Choroid plexus epithelial cell (primary cell): Measurements from ENCODE around the gene ARGLU1.
A peak's percentile ranks its signal among the peaks of the same experiment; 100 is the strongest.

Experiments used
- DNase-seq: peaks from one replicate; pipeline ENCODE4 v3.0.0-alpha.2; 2010; ENCODE audit warnings: low read depth
- H3K4me3 ChIP-seq: 2 replicates; pipeline ENCODE4 v1.5.1; 2011; ENCODE audit warnings: low read depth, mild to moderate bottlenecking, control low read depth, low read length, moderate library complexity
- CTCF ChIP-seq: conservative IDR thresholded peaks from 2 replicates; pipeline ENCODE4 v1.5.1; 2011; ENCODE audit warnings: low read depth, mild to moderate bottlenecking, control low read depth, inconsistent platforms, low read length, moderate library complexity

The ARGLU1 gene

DNA sequence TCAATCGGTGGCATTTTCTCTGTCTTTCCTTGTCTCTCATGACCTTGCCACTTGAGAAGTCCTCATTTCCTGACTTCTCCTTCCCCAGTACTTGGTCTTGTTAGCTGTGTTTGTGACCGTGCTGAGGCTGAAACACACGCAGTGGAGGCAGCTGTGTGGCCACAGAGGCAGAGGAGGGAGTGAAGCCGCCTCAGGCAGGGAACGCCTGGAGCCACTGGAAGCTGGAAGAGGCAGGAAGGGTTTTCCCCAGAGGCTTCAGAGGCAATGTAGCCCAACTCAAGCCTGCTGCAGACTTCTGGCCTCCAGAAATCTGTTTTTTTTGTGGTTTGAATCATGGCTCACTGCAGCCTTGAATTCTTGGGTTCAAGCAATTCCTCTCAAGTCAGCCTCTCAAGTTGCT is 29.2 kb upstream of the ARGLU1 start:
- no peak for TF ChIP-seq CTCF
- DNase-seq: no peak
- H3K4me3 ChIP-seq: no peak overlapping the region

GRCh38 chr13:106596275-106596937 is 28.5 kb upstream of the ARGLU1 start:
- H3K4me3 ChIP-seq: no peak overlapping the region
- TF ChIP-seq CTCF: peak; percentile 10
- no peak for DNase-seq

- no peak for TF ChIP-seq CTCF
- no peak overlapping the region for H3K4me3 ChIP-seq
- DNase-seq: no peak
These were observed 27.7 kb upstream of the ARGLU1 start for GRCh38 chr13:106595625-106596024.

DNA sequence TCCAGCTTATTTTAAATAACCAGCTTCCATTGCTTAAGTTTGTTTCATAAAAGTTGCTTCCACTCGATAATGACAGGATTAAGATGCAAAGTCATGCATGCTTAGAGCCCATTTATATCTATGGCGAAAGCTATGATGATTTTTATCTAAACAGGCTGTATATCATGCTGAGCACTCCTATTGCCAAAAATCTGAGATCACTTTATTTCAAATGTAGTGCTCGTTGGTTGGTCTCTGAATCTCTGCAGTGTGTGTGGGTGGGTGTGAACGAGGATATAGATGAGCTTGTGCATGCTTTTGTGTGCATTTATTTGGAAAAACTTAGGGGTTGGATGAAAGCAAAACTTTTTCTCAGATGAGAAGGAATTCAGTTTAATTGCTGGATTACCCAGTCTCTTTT is 27.0 kb upstream of the ARGLU1 start:
- no peak overlapping the region for H3K4me3 ChIP-seq
- TF ChIP-seq CTCF: no peak
- peak; percentile 16 for DNase-seq

- H3K4me3 ChIP-seq: no peak overlapping the region
- no peak for DNase-seq
- TF ChIP-seq CTCF: no peak
These were observed 25.2 kb upstream of the ARGLU1 start for GRCh38 chr13:106593132-106593531.

GRCh38 chr13:106591299-106591698 is 23.4 kb upstream of the ARGLU1 start:
- DNase-seq: no peak
- no peak overlapping the region for H3K4me3 ChIP-seq
- TF ChIP-seq CTCF: no peak

DNA sequence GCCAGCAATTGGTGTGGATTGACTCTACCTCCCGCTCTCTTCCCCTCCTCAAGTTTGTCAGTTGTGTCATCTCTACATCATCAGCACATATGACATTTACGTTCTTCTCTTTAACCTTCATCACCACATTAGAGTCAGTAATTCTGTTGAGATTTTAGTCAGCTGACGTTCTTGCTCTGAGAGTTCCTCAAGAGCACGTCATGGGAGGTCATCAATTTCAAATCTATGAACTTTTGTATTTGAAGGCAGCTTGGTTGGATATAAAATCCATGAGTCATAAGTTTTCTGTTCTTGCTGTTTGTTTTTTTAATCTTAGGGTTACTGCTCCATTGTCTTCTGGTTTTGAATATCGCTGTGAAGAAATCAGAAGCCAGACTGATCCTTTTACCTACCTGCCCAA is 21.8 kb upstream of the ARGLU1 start:
- DNase-seq: peak; percentile 72
- TF ChIP-seq CTCF: no peak
- no peak overlapping the region for H3K4me3 ChIP-seq
